T-cell (primary cell): ENCODE measurements around the gene STEAP4. TPM values are rescaled to one million over a fixed set of nuclear protein-coding genes. Genes with fewer than 3 reads are reported as not detected.
A peak's percentile ranks its signal among the peaks of the same experiment; 100 is the strongest.

Source experiments
- ATAC-seq, 4 experiments: fragments of 200-7000 bp in 3 of 4; fragments of 150-1000 bp in 1 of 4; cut with Tn5 transposase; replicated peaks in 1 of 4; 1 replicate in 3 of 4; 2 replicates in 1 of 4; pipeline ENCODE4 v1.10.0; 2021; ENCODE audit warnings: moderate library complexity in 3 of 4, mild to moderate bottlenecking in 2 of 4, moderate number of reproducible peaks in 1 of 4
- CTCF ChIA-PET, 2 donors: fragments of 300-600 bp; sonication (Branson Sonifier 250); formaldehyde crosslinking; loops; one replicate each; lab custom pipeline; 2022; ENCODE audit warnings: antibody characterized with exemption in 2 of 2; lab: Charles Lee
- POLR2A ChIA-PET, 2 donors: fragments of 300-600 bp; sonication (Branson Sonifier 250); formaldehyde crosslinking; loops; one replicate each; lab custom pipeline; 2022; ENCODE audit warnings: antibody characterized with exemption in 2 of 2; lab: Charles Lee
- DNase-seq, 35 experiments: peaks; one replicate each; pipeline versions ENCODE4 v3.0.0 to v3.0.0-alpha.2; 2013 to 2023
- H3K27ac ChIP-seq: one replicate; pipeline ENCODE4 v1.5.1; 2013; ENCODE audit warnings: low read length
- H3K27me3 ChIP-seq, 2 experiments: replicated peaks in 1 of 2; 1 replicate in 1 of 2; 2 replicates in 1 of 2; pipeline versions ENCODE4 v1.6.1 to v1.7.0; 2013; ENCODE audit warnings: low read length in 1 of 2, mixed read lengths in 1 of 2; ENCODE audit not compliant: control insufficient read depth in 2 of 2, insufficient read depth in 2 of 2; ENCODE audit errors: extremely low read depth in 1 of 2
- H3K36me3 ChIP-seq, 2 donors: 1 replicate in 1 of 2; 2 replicates in 1 of 2; pipeline versions ENCODE4 v1.6.1 to v1.7.0; 2013; ENCODE audit warnings: low read length in 1 of 2; ENCODE audit not compliant: control insufficient read depth in 2 of 2, insufficient read depth in 1 of 2; ENCODE audit errors: extremely low read depth in 1 of 2
- H3K4me1 ChIP-seq, 2 experiments: 1 replicate in 1 of 2; 2 replicates in 1 of 2; pipeline versions ENCODE4 v1.6.1 to v1.7.0; 2013; ENCODE audit warnings: low read length in 2 of 2, mixed read lengths in 1 of 2; ENCODE audit not compliant: insufficient read depth in 2 of 2, control insufficient read depth in 1 of 2; ENCODE audit errors: extremely low read depth in 1 of 2
- H3K4me3 ChIP-seq, 2 donors: 1 replicate in 1 of 2; 2 replicates in 1 of 2; pipeline versions ENCODE4 v1.5.1 to v1.7.0; 2013; ENCODE audit warnings: mild to moderate bottlenecking in 2 of 2, low read length in 1 of 2, moderate library complexity in 1 of 2; ENCODE audit not compliant: control insufficient read depth in 1 of 2; ENCODE audit errors: extremely low read depth in 1 of 2
- H3K9me3 ChIP-seq: 2 replicates; pipeline ENCODE4 v1.7.0; 2013
- H3K27ac Mint-ChIP-seq, 2 donors: one replicate each; pipeline ENCODE4 v1.8.0; 2020 to 2021; ENCODE audit warnings: mild to moderate bottlenecking in 2 of 2, mixed read lengths in 2 of 2
- H3K27me3 Mint-ChIP-seq, 2 donors: one replicate each; pipeline ENCODE4 v1.8.0; 2021 to 2022; ENCODE audit warnings: mixed read lengths in 2 of 2
- H3K36me3 Mint-ChIP-seq: one replicate; pipeline ENCODE4 v1.8.0; 2021; ENCODE audit warnings: mixed read lengths
- H3K4me1 Mint-ChIP-seq, 3 donors: one replicate each; pipeline ENCODE4 v1.8.0; 2020 to 2022; ENCODE audit warnings: mixed read lengths in 3 of 3, mild to moderate bottlenecking in 1 of 3
- H3K4me3 Mint-ChIP-seq, 3 donors: one replicate each; pipeline ENCODE4 v1.8.0; 2020 to 2022; ENCODE audit warnings: mild to moderate bottlenecking in 3 of 3, mixed read lengths in 3 of 3, moderate library complexity in 3 of 3
- H3K9me3 Mint-ChIP-seq, 3 donors: one replicate each; pipeline ENCODE4 v1.8.0; 2020 to 2022; ENCODE audit warnings: mixed read lengths in 3 of 3
- WGBS: methylation state at CpG from one replicate; pipeline ENCODE4 v1.1.5; 2013; ENCODE audit warnings: missing lambda C conversion rate; ENCODE audit not compliant: insufficient coverage; 5-methylcytosine and 5-hydroxymethylcytosine counted together
- total RNA-seq, 35 experiments: library from RNA in 6 of 35; stranded (reverse) in 6 of 35; fragments of 120-200 nt in 1 of 35; gene quantifications; one replicate each; pipeline versions ENCODE4 v1.2.1 to v1.2.4 and lab custom pipeline; 2013 to 2026

Gene STEAP4
- total RNA-seq, 5 donors from 2014 or later (not counting 1 experiment from before 2014, with no cell fraction given): 0.10 to 0.20 (median 0.19) TPM; not detected in 2

DNA sequence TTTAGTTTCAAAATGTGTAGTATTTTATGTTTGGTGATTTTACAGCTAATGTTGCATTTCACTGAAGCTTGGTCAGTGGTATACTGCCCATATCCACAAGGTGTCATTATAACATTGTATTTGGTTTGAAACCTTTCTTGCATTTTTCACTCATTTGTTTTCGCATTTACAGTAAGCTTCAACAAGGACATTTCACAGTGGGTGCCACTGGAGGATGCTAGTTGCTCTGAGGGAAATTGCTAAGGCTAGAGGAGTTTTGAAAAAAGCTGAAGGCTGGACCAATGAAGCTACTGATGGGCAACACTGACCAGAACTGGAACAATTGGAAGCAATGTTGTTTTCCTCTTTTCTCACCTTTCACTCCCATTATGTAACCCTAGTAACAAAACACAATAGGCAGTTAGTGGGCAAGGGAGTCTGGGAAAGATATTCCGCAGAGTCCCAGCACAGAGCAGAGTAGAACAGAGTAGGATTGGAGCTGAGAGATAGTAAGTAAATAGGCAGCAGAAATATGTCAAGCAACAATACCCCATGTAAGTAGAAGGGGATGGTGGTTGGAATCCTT, 63.3 kb downstream of the STEAP4 start:
- Histone ChIP-seq H3K4me1 (no peaks in the 10 kb centered on the region), H3K27ac (no peak overlapping the region), H3K4me3 (no peak overlapping the region), H3K36me3 (no peaks in the 10 kb centered on the region), H3K27me3 (no peaks in the 10 kb centered on the region), H3K9me3 (no peaks in the 10 kb centered on the region)
- ATAC-seq (peak in 1 of 4 experiments; percentile 55), DNase-seq (peak in 1 of 35 experiments; percentile 31)
- CTCF ChIA-PET: interaction anchor here (0.7 to 1.4 kb wide), 3 partner anchors 19 to 592 kb away, joined by 3 to 6 read pairs (median 3); no protein-coding TSS in a partner anchor
- Mint-ChIP-seq H3K36me3 (no peaks in the 10 kb centered on the region), H3K9me3 (no peaks in the 10 kb centered on the region), H3K27ac (no peak overlapping the region), H3K27me3 (peaks cover 3 to 10% of the 10 kb centered on the region in 2 donors), H3K4me3 (no peak overlapping the region), H3K4me1 (no peaks in the 10 kb centered on the region)
- WGBS: no CpG with 5 or more reads among the region's 2 CpGs
- POLR2A ChIA-PET: no interaction called here

DNA sequence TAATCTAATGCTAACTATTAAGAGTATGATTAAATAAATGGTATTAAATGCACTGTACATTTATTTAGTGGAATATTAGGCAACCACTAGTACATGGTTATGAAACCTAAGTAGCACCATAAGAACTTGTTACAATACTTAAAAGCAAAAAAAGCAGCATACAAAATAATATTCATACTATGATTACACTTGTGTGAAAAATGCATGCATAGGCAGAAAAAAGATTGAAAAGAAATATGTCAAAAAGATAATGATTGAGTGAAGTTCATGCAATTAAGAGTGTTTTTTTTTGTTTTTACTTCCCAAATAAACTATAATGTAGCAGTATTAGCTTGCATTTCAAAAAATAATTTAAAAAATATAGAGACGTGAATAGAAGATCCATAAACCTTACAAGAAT, 66.8 kb downstream of the STEAP4 start:
- Mint-ChIP-seq H3K27ac (no peak overlapping the region), H3K4me1 (peaks cover 0 to 2% (median 1%) of the 10 kb centered on the region in 3 donors), H3K36me3 (no peaks in the 10 kb centered on the region), H3K9me3 (no peaks in the 10 kb centered on the region), H3K4me3 (no peak overlapping the region), H3K27me3 (peaks cover 2 to 10% of the 10 kb centered on the region in 2 donors)
- Histone ChIP-seq H3K27me3 (no peaks in the 10 kb centered on the region), H3K36me3 (no peaks in the 10 kb centered on the region), H3K9me3 (no peaks in the 10 kb centered on the region), H3K4me1 (no peaks in the 10 kb centered on the region), H3K27ac (no peak overlapping the region), H3K4me3 (no peak overlapping the region)
- DNase-seq: no peak
- ChIA-PET CTCF (no interaction called here), POLR2A (interaction anchor here in 1 of 2 donors (0.6 kb wide), 1 partner anchor 63 kb away, joined by 7 read pairs; no protein-coding TSS in a partner anchor)
- no CpG with 5 or more reads among the region's 1 CpG for WGBS
- ATAC-seq: no peak

DNA sequence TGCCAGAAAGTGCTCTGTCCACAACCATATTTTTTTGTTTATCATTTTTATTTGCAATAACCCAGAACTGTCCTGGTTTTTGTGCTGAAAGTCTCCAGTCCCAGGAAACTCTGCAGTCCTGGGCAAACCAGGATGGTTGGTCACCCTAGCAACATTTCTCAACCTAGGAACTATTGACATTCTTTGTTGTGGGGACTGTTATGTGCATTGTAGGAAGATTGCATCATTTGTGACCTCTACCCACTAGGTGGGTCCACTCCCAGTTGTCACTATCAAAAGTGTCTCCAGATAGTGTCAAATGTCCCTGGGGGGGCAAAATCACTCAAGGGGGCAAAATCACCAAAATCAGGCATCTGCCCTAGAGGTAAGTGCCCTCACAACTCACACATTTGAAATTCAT, 72.9 kb downstream of the STEAP4 start:
- Mint-ChIP-seq H3K27me3 (peaks cover 6 to 15% of the 10 kb centered on the region in 2 donors), H3K36me3 (no peaks in the 10 kb centered on the region), H3K9me3 (peaks cover 0 to under 1% (median 0%) of the 10 kb centered on the region in 3 donors), H3K4me3 (no peak overlapping the region), H3K27ac (no peak overlapping the region), H3K4me1 (peaks cover 0 to 2% (median 1%) of the 10 kb centered on the region in 3 donors)
- H3K27me3 ChIP-seq: no peaks in the 10 kb centered on the region
- no peaks in the 10 kb centered on the region for H3K4me1 ChIP-seq
- H3K9me3 ChIP-seq: no peaks in the 10 kb centered on the region
- H3K4me3 ChIP-seq: no peak overlapping the region
- DNase-seq (no peak), ATAC-seq (no peak)
- ChIA-PET POLR2A (no interaction called here), CTCF (no interaction called here)
- no peaks in the 10 kb centered on the region for H3K36me3 ChIP-seq
- H3K27ac ChIP-seq: no peak overlapping the region

DNA sequence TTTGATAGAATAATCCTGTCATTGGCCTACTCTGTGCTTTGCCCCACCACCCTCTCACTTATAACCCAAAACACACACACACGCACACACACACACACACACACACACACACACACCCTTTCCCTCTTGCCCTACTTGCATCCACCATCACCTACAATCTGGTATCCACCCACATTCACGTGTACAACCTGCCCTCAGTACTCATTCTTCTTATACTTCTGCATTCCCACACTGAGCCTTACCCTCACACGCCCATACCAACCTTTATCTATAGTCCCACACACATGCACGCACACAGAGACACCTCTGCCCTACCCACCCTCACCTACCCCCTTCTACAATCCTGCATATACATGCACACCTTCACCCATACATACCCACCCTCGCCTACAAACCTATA, 76.0 kb downstream of the STEAP4 start:
- no peaks in the 10 kb centered on the region for H3K4me1 Mint-ChIP-seq
- ATAC-seq (no peak), DNase-seq (no peak)
- Histone ChIP-seq H3K36me3 (no peaks in the 10 kb centered on the region), H3K4me3 (no peak overlapping the region), H3K27ac (no peak overlapping the region), H3K27me3 (no peaks in the 10 kb centered on the region), H3K4me1 (no peaks in the 10 kb centered on the region), H3K9me3 (no peaks in the 10 kb centered on the region)
- H3K36me3 Mint-ChIP-seq: peaks cover 2% of the 10 kb centered on the region
- no peak overlapping the region for H3K27ac Mint-ChIP-seq
- POLR2A ChIA-PET: no interaction called here
- no peak overlapping the region for H3K4me3 Mint-ChIP-seq
- peaks cover 0 to 8% (median 0%) of the 10 kb centered on the region in 3 donors for H3K9me3 Mint-ChIP-seq
- CTCF ChIA-PET: no interaction called here
- WGBS: 84% methylated on average over 5 of the region's 5 CpGs
- H3K27me3 Mint-ChIP-seq: peaks cover 7 to 17% of the 10 kb centered on the region in 2 donors

DNA sequence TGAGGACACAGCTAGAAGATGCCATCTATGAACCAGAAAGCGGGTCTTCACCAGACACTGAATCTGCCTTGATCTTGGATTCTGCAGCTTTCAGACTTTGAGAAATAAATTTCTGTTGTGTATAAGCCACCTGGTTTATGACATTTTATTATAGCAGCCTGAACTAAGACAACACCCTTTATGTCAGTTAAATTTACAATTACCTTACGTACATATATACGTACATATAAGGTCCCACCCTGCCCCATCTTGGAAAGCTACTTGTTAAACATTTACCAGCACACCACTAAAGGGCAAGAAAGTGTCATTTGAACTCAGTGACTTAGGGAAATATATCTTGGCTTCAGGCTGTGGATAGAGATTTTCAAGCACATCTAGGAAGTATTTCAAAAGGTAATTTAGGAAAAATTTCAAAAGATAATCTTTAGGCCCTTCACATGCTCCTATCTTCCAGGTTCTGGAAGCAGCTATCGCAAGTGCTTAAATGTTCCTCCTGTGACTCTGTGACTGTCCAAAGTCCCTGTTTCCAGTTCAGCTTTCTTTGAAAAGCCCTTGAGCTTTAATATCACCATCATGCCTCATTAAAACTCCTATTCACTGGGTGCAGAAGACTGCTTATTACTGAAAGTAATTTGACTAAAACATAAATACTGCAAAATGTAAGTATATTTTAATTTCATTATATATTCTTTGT, 77.2 kb downstream of the STEAP4 start:
- CTCF ChIA-PET: interaction anchor here in 1 of 2 donors (1.5 kb wide), 1 partner anchor 12 kb away, joined by 5 read pairs; no protein-coding TSS in a partner anchor
- Mint-ChIP-seq H3K36me3 (peaks cover 2% of the 10 kb centered on the region), H3K27me3 (peaks cover 4 to 15% of the 10 kb centered on the region in 2 donors), H3K4me1 (no peaks in the 10 kb centered on the region), H3K9me3 (peaks cover 0 to 8% (median 0%) of the 10 kb centered on the region in 3 donors), H3K4me3 (no peak overlapping the region), H3K27ac (no peak overlapping the region)
- no peaks in the 10 kb centered on the region for H3K27me3 ChIP-seq
- 100% methylated on average over 4 of the region's 4 CpGs for WGBS
- no peaks in the 10 kb centered on the region for H3K36me3 ChIP-seq
- no peak overlapping the region for H3K4me3 ChIP-seq
- no peaks in the 10 kb centered on the region for H3K9me3 ChIP-seq
- ATAC-seq (no peak), DNase-seq (no peak)
- H3K27ac ChIP-seq: no peak overlapping the region
- POLR2A ChIA-PET: interaction anchor here in 1 of 2 donors (0.6 kb wide), 1 partner anchor 891 kb away, joined by 3 read pairs; no protein-coding TSS in a partner anchor
- no peaks in the 10 kb centered on the region for H3K4me1 ChIP-seq

DNA sequence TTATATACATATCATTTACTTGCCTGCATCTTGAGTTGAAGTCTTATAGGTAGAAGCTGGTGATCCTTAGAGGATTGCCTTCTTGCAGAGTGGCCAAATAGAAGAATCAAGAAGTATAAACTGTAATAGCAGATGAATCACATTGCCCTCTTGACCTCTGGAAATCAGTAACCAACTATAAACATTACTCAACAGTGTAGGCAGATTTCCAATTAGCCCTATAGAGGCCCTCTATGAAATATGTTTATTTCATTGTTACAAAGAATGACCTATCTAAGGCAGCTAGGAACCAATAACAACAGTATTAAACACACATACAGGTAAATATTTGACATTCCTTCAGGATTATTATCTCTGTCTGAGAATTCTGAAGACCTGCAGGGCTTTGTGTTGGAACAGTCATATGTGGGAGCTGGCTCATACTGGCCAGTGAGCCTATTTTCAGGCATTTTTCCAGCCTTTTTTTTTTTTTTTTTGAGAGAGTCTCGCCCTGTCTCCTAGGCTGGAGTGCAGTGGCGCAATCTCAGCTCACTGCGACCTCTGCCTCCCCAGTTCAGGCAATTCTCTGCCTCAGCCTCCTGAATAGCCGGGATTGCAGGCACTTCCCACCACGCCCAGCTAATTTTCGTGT, 79.7 kb downstream of the STEAP4 start:
- no peak overlapping the region for H3K4me3 ChIP-seq
- no peak overlapping the region for H3K27ac ChIP-seq
- H3K36me3 Mint-ChIP-seq: peaks cover 2% of the 10 kb centered on the region
- no peak for DNase-seq
- no peaks in the 10 kb centered on the region for H3K9me3 ChIP-seq
- peaks cover 0 to 8% (median 0%) of the 10 kb centered on the region in 3 donors for H3K9me3 Mint-ChIP-seq
- peaks cover 0 to 15% of the 10 kb centered on the region in 2 donors for H3K27me3 Mint-ChIP-seq
- H3K4me1 ChIP-seq: no peaks in the 10 kb centered on the region
- ChIA-PET CTCF (interaction anchor here in 1 of 2 donors (0.7 kb wide), 1 partner anchor 1171 kb away, joined by 3 read pairs; no protein-coding TSS in a partner anchor), POLR2A (interaction anchor here in 1 of 2 donors (0.6 kb wide), 1 partner anchor 1272 kb away, joined by 4 read pairs; no protein-coding TSS in a partner anchor)
- no peaks in the 10 kb centered on the region for H3K27me3 ChIP-seq
- WGBS: 77% methylated on average over 5 of the region's 6 CpGs
- no peak for ATAC-seq
- H3K27ac Mint-ChIP-seq: no peak overlapping the region
- no peak overlapping the region for H3K4me3 Mint-ChIP-seq
- H3K36me3 ChIP-seq: no peaks in the 10 kb centered on the region
- H3K4me1 Mint-ChIP-seq: no peaks in the 10 kb centered on the region
